GM15510 (cell line): ENCODE results near the gene DNAJC3.

Experiments used
- POLR2A ChIP-seq: IDR thresholded peaks from 3 replicates; pipeline ENCODE4 v1.6.1; 2011; ENCODE audit warnings: borderline replicate concordance; ENCODE audit not compliant: insufficient read length; ENCODE audit errors: extremely low read depth

Gene DNAJC3

GRCh38 chr13:95787356-95788099 lies 110.6 kb downstream of the DNAJC3 start:
- no peak for TF ChIP-seq POLR2A

GRCh38 chr13:95788100-95788463 lies 111.1 kb downstream of the DNAJC3 start:
- no peak for TF ChIP-seq POLR2A

GRCh38 chr13:95791084-95791722 lies 114.3 kb downstream of the DNAJC3 start:
- no peak for TF ChIP-seq POLR2A

GRCh38 chr13:95793018-95793555 lies 116.1 kb downstream of the DNAJC3 start:
- no peak for TF ChIP-seq POLR2A

GRCh38 chr13:95793781-95794180 lies 116.8 kb downstream of the DNAJC3 start:
- no peak for TF ChIP-seq POLR2A

- TF ChIP-seq POLR2A: no peak
Measured at GRCh38 chr13:95797016-95797415, 120.1 kb downstream of the DNAJC3 start.

GRCh38 chr13:95800436-95800835 lies 123.5 kb downstream of the DNAJC3 start:
- no peak for TF ChIP-seq POLR2A

GRCh38 chr13:95801825-95802224 lies 124.9 kb downstream of the DNAJC3 start:
- TF ChIP-seq POLR2A: no peak

- TF ChIP-seq POLR2A: no peak
Measured at GRCh38 chr13:95805921-95806320, 129.0 kb downstream of the DNAJC3 start.

GRCh38 chr13:95809429-95809828 lies 132.5 kb downstream of the DNAJC3 start:
- no peak for TF ChIP-seq POLR2A

GRCh38 chr13:95813139-95813538 lies 136.2 kb downstream of the DNAJC3 start:
- no peak for TF ChIP-seq POLR2A

- TF ChIP-seq POLR2A: no peak
Measured at GRCh38 chr13:95814495-95814894, 137.6 kb downstream of the DNAJC3 start.

- TF ChIP-seq POLR2A: no peak
Measured at GRCh38 chr13:95822303-95822702, 145.4 kb downstream of the DNAJC3 start.

GRCh38 chr13:95833126-95833525 lies 156.2 kb downstream of the DNAJC3 start:
- TF ChIP-seq POLR2A: no peak

GRCh38 chr13:95833719-95834118 lies 156.8 kb downstream of the DNAJC3 start:
- no peak for TF ChIP-seq POLR2A
